PC-3 (cell line): Measurements from ENCODE around the gene GJA8.

Experiments
- EZH2 ChIP-seq: fragments of 300-600 bp; sonication (generic); IDR thresholded peaks from one replicate; pipeline ENCODE4 v1.6.1; 2017; ENCODE audit warnings: antibody characterized with exemption, mild to moderate bottlenecking, low read length; ENCODE audit not compliant: unreplicated experiment
- TF ChIP-seq, protein P1 (sequence below): fragments of 300-600 bp; sonication (generic); conservative IDR thresholded peaks from 2 replicates; pipeline ENCODE4 v1.5.1; 2017; ENCODE audit warnings: antibody characterized with exemption, low read depth, mild to moderate bottlenecking, low read length

GRCh38 chr1:147924813-147925212, 22.2 kb downstream of the GJA8 start:
- TF ChIP-seq, protein P1, sequence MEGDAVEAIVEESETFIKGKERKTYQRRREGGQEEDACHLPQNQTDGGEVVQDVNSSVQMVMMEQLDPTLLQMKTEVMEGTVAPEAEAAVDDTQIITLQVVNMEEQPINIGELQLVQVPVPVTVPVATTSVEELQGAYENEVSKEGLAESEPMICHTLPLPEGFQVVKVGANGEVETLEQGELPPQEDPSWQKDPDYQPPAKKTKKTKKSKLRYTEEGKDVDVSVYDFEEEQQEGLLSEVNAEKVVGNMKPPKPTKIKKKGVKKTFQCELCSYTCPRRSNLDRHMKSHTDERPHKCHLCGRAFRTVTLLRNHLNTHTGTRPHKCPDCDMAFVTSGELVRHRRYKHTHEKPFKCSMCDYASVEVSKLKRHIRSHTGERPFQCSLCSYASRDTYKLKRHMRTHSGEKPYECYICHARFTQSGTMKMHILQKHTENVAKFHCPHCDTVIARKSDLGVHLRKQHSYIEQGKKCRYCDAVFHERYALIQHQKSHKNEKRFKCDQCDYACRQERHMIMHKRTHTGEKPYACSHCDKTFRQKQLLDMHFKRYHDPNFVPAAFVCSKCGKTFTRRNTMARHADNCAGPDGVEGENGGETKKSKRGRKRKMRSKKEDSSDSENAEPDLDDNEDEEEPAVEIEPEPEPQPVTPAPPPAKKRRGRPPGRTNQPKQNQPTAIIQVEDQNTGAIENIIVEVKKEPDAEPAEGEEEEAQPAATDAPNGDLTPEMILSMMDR = no peak
- TF ChIP-seq EZH2 = no peak
